Femur (tissue), 1 donor: Measurements from ENCODE around the gene HBG1.
"Not testable (repeated sequence)": the region's sequence is repeated elsewhere in the genome, so short reads cannot be mapped to it uniquely, and the experiment has no call there.

Source experiments
- DNase-seq: peaks from one replicate; pipeline ENCODE4 v3.0.0-alpha.2; 2017

Gene HBG1

GRCh38 chr11:5276697-5277096, 27.0 kb upstream of the HBG1 start:
- DNase-seq, result no peak

DNA sequence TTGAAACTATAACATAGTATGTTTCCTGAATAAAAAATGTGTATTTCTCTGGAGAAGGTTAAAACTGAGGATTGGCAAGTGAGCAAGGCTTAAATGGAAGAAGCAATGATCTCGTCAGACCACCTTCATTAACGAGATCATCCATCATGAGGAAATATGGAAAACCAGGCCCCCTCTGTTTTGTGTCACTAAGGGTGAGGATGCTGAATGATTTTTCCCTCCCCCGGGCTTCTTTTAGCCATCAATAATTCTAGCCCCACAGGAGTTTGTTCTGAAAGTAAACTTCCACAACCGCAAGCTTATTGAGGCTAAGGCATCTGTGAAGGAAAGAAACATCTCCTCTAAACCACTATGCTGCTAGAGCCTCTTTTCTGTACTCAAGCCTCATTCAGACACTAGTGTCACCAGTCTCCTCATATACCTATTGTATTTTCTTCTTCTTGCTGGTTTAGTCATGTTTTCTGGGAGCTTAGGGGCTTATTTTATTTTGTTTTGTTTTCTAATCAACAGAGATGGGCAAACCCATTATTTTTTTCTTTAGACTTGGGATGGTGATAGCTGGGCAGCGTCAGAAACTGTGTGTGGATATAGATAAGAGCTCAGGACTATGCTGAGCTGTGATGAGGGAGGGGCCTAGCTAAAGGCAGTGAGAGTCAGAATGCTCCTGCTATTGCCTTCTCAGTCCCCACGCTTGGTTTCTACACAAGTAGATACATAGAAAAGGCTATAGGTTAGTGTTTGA, 25.9 kb upstream of the HBG1 start:
- DNase-seq, result no peak

GRCh38 chr11:5274395-5274794, 24.7 kb upstream of the HBG1 start:
- DNase-seq, result no peak

DNA sequence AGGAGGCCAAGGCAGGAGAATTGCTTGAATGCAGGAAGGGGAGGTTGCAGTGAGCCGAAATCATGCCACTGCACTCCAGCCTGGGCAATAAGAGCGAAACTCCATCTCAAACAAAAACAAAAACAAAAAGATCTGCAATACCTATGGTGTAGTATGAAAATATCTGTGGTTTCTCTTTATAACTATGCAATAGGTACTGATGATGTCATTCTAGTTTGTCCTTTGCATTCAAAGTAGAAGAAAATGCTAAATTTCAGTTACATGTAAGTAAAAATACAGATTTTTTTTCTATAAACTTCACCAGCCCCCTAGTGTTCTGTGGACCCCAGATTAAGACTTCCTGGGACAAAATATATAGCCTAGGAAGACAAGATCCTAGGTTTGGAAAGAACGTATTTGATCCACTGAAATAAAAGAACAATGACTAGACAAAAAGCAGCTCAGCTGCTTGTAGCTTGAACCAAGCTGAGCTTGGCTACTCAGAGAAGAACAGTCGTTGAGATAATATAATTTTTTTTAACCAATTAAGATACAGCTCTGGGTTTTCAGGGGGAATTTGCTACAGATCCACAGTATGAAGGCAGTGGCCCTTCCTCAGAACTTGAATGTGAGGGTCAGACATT, 22.8 kb upstream of the HBG1 start:
- DNase-seq, result no peak

- no peak for DNase-seq
These were observed 20.1 kb upstream of the HBG1 start, which contains the start of gene HBE1 for GRCh38 chr11:5269715-5270147. Gene HBE1, minus strand, starts transcription at chr11:5269945. Its CDS starts 55 bp downstream, at chr11:5269890.

GRCh38 chr11:5267033-5267563, 17.4 kb upstream of the HBG1 start:
- DNase-seq, result no peak

DNA sequence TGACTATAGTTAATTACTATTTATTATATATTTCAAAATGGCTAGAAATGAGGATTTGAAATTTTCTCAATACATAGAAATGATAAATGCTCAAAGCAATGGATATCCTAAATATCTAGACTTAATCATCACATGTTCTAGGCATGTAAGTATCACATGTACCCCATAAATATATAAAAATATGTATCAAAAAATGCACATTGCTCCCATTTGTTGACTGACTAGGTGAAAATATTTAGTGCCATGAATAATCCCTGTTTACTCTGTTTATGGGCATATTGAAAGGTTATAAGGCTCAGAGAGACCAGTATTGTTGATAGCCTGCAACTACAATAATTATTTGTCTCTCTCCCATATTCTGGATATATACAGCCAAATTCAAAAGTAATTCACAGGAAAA, 17.0 kb upstream of the HBG1 start:
- no peak for DNase-seq

- no peak for DNase-seq
These were observed 16.2 kb upstream of the HBG1 start for GRCh38 chr11:5265832-5266231.

- no peak for DNase-seq
These were observed 9.0 kb upstream of the HBG1 start for GRCh38 chr11:5258543-5259262.

- DNase-seq, result no peak
These were observed 7.6 kb upstream of the HBG1 start for GRCh38 chr11:5257296-5257695.

DNA sequence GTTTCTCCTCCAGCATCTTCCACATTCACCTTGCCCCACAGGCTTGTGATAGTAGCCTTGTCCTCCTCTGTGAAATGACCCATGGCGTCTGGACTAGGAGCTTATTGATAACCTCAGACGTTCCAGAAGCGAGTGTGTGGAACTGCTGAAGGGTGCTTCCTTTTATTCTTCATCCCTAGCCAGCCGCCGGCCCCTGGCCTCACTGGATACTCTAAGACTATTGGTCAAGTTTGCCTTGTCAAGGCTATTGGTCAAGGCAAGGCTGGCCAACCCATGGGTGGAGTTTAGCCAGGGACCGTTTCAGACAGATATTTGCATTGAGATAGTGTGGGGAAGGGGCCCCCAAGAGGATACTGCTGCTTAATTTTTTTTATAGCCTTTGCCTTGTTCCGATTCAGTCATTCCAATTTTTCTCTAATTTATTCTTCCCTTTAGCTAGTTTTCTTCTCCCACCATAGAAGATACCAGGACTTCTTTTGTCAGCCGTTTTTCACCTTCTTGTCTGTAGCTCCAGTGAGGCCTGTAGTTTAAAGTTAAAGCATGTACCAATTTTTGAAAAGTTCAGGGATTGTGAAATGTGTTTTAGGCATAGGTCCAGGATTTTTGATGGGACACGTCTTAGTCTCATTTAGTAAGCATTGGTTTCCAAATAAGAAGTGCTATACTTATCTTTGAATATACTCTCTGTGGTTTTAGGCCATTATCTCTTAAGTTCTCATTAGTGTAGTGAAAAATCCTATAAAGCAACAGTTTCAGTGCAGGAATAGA, 5.2 kb upstream of the HBG1 start, which contains the start of gene HBG2:
Gene HBG2, minus strand, starts transcription at position 136 of the 768 bp plus-strand sequence. Its CDS starts 53 bp downstream, at position 83.
- not testable (repeated sequence) for DNase-seq

DNA sequence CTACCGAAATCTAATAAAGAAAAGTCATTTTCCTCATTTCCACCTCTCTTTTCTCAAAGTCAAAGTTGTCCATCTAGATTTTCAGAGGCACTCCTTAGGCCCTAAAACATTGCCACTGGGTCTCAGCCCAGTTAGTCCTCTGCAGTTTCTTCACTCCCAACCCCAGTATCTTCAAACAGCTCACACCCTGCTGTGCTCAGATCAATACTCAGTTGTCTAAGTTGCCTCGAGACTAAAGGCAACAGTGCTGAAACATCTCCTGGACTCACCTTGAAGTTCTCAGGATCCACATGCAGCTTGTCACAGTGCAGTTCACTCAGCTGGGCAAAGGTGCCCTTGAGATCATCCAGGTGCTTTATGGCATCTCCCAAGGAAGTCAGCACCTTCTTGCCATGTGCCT, 4.4 kb upstream of the HBG1 start:
- DNase-seq, result not testable (repeated sequence)

DNA sequence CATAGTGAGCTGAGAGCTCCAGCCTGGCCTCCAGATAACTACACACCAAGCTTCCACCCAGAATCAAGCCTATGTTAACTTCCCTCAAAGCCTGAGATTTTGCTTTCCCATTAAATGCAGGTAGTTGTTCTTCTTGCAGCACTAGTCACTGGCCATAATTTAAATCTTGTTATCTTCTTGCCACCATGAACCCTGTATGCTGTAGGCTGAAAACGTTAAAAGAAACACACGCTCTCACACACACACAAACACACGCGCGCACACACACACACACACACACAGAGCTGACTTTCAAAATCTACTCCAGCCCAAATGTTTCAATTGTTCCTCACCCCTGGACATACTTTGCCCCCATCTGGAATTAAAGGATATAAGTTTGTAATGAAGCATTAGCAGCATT, 3.8 kb upstream of the HBG1 start:
- not testable (repeated sequence) for DNase-seq

- no peak for DNase-seq
These were observed 3.2 kb upstream of the HBG1 start for GRCh38 chr11:5252919-5253265.

DNA sequence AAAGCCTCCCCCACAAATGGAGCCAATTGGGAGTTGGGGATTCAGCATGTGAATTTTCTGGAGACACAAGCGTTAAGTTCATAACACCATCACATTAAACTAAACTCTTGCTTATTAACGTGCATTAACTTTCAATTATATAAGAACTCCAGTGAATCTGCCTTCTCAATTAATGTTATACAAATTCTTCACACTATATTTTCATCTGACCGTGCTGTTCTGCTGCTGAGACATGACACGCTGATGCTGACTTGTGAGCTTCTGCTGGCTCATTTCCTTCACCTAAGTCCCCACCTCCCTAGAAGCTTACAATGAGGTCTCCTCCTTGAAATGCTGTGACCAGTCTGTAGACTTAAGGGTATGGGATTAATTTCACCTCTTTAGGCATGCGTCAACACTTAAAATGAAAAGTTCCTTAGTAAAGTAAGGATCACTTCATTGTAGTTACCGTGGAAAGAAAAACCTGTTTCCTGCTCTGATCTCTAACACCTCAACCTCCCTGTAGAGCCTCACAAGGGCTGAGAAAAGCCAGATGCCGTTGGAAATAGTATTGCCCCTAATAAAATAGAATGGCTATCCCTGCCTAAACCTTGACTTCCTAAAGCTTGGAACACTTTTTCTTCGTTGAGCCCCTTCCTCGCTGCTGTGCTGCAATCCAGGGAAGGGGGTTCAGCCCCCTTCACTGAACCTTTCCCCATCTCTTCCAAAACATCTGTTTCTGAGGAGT, 2.7 kb upstream of the HBG1 start:
- no peak for DNase-seq

DNA sequence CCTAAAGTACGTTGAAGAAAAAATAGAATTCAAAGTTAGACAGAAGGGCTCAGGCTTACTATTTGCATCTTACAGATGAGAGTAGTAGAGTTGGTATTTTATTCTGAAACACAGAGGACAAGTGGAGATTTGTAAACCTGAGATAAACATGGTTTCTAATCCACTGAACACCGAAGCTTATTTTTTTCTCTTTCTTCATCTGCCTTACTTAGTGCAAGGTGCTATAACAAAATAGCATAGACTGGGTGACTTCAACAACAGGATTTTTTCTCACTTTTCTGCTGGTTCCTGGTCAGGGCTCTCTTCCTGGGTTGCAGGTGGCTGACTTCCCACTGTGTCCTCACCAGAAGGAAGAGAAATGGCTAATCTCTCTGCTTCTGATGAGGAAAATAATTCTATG, 2.1 kb upstream of the HBG1 start:
- no peak for DNase-seq

GRCh38 chr11:5250543-5251204, 1.0 kb upstream of the HBG1 start:
- DNase-seq, result no peak

DNA sequence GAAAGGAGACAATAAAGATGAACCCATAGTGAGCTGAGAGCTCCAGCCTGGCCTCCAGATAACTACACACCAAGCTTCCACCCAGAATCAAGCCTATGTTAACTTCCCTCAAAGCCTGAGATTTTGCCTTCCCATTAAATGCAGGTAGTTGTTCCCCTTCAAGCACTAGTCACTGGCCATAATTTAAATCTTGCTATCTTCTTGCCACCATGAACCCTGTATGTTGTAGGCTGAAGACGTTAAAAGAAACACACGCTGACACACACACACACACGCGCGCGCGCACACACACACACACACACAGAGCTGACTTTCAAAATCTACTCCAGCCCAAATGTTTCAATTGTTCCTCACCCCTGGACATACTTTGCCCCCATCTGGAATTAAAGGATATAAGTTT, 1.2 kb downstream of the HBG1 start:
- DNase-seq, result not testable (repeated sequence)

GRCh38 chr11:5247472-5248192, 2.0 kb downstream of the HBG1 start:
- DNase-seq, result no peak

- no peak for DNase-seq
These were observed 2.7 kb downstream of the HBG1 start for GRCh38 chr11:5246772-5247471.
